Measurements from ENCODE around the gene RBX1. TPM values are rescaled to one million over a fixed set of nuclear protein-coding genes. Genes with fewer than 3 reads are reported as not detected.
"Not testable (repeated sequence)": the region's sequence is repeated elsewhere in the genome, so short reads cannot be mapped to it uniquely, and the experiment has no call there.

The RBX1 gene
- total RNA-seq, 1 donor from 2014 or later: 51.7 TPM

- DNase-seq (ENCODE audit: low spot score): no peak
Observed at GRCh38 chr22:40972587-40972986, 21.4 kb downstream of the RBX1 start.

GRCh38 chr22:40973144-40973543 lies 22.0 kb downstream of the RBX1 start:
- DNase-seq (ENCODE audit: low spot score): no peak

DNA sequence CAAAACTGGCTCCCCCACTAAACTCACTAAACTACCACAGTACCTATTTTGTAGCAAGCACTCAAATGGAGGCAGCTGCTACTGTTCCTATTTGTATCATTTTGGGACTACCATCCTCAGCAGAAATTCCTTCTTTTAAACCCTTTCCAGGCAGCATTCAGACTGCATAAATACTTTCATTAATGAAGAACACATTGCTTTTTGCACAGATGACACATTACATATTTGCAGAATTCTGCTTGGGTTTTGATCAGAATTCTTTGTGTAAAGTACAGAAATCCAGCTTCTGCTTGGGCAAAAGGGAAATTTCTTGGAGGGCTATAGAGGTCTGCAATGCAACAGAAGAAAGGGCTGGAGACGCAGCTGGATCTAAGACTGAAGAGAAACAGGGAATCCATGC lies 24.2 kb downstream of the RBX1 start:
- no peak for DNase-seq (ENCODE audit: low spot score)

- no peak for DNase-seq (ENCODE audit: low spot score)
Observed at GRCh38 chr22:40976866-40977700, 25.9 kb downstream of the RBX1 start.

DNA sequence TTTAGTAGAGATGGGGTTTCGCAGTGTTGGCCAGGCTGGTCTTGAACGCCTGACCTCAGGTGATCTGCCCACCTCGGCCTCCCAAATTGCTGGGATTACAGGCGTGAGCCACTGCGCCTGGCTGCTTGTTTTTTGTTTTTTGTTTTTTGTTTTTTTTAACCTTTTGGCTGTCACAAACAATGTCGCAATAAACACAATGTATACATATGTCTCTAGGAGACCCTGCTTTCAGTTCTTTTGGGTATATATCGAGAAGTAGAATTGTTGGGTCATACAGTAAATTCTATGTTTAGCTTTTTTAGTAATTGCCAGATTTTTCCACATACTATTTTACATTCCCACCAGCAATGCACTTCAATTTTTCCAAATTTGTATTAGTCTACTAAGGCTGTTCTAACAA lies 28.0 kb downstream of the RBX1 start:
- DNase-seq (ENCODE audit: low spot score): no peak

DNA sequence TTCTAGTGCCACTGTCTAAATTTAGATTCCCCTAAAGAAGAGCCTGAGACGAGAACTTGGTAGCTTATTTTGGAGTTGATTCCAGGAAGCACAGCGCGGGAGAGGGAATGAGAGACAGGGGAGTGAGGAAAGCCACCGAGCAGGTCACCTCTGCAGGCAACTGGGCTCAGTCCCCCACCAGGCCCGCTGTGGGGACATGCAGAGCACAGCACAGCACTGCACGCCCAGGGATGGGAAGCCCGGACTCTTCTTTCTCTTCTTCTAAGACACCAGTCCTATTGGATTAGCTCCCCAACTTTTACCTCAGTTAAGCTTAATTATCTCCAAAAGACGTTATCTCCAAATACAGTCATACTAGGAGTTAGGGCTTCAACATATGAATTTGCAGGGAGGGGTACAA lies 28.7 kb downstream of the RBX1 start:
- no peak for DNase-seq (ENCODE audit: low spot score)

- DNase-seq (ENCODE audit: low spot score): no peak
Observed at GRCh38 chr22:40982482-40983385, 31.6 kb downstream of the RBX1 start.

DNA sequence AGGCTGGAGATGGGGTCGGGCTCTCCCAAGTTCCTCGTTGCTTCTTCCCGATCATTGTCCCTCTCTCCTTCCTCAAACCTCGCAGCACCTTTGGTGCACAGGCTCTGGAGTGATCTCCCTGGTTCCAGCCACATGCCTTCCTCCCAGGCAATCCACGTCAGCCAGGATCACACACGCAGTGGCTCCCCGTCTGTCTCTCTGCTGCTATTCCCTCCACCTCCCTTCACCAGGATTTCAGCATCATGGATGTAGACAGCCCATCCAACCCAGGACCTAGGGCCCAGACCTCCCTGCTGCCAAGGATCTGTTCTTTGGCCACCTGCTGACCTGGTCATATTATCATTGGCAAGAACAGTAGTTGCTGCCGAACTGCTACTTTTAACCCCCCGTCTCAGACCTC lies 40.1 kb downstream of the RBX1 start:
- DNase-seq (ENCODE audit: low spot score): no peak

GRCh38 chr22:40995821-40996220 lies 44.6 kb downstream of the RBX1 start:
- DNase-seq (ENCODE audit: low spot score): no peak

- no peak for DNase-seq (ENCODE audit: low spot score)
Observed at GRCh38 chr22:40997520-40997919, 46.3 kb downstream of the RBX1 start.

DNA sequence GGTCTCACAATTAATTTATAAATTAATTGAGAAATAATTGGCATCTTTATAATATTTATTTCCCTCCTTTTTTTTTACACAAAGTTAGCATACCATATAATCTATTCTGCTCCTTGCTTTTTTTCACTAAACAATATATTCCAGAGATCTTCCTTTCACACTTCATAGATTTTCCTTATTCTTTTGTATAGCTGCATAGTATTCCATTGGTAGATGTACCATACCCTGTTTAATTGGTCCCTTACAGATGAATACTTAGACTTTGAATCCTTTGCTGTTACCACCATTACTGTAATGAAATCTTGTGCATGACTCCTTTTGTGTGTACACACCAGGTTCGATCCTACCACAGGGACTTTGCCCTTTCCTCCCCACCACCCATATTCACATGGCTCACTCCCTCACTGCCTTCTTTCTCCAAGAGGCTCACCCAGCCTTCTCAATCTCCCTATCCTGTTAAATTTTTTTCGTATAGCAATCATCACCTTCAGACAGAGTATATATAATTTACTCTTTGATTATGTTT lies 48.9 kb downstream of the RBX1 start:
- no peak for DNase-seq (ENCODE audit: low spot score)

DNA sequence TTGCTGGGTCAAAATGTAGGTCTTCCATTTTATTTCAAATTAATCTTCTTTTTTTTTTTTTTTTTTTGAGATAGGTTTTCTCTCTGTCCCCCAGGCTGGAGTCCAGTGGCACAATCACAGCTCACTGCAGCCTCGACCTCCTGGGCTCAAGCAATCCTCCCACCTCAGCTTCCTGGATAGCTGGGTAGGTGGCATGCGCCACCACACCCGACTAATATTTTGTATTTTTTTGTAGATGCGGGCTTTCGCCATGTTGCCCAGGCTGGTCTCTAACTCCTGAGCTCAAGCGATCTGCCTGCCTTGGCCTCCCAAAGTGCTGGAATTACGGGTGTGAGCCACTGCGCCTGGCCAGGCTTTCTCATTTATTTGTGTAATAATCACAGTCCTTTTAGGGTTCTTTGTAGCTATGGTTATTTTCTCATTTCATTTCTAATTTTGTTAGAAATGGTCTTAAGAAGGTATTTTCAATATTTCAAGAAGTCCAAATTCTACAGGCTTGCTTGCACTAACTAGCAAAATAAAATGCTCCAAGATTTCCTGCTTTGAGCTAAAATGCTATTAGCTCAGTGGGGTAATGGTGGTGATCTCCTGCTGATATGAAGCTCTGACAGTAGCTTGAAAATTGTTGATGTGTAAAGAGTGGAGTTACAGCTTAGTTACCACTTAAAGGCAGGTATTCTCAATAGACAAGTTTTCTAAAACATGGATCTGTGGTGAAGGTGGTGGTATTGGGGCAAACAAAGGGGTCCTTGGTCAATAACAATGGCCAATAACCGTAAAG lies 50.0 kb downstream of the RBX1 start:
- DNase-seq (ENCODE audit: low spot score): no peak

GRCh38 chr22:41001722-41002122 lies 50.5 kb downstream of the RBX1 start:
- DNase-seq (ENCODE audit: low spot score): no peak

DNA sequence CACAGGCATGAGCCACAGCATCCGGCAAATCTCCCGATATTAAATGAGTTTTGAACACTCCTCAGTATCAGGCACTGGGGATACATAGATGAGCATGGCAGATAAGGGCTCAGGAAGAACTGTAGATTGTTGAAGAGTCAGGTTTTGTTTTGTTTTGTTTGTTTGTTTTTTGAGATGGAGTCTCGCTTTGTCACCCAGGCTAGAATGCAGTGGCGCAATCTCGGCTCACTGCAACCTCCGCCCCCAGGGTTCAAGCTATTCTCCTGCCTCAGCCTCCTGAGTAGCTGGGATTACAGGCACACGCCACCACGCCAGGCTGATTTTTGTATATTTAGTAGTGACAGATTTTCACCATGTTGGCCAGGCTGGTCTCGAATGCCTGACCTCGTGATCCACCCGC lies 51.2 kb downstream of the RBX1 start:
- DNase-seq (ENCODE audit: low spot score): not testable (repeated sequence)

GRCh38 chr22:41003066-41003465 lies 51.9 kb downstream of the RBX1 start:
- peak; percentile 61 for DNase-seq (ENCODE audit: low spot score)

- no peak for DNase-seq (ENCODE audit: low spot score)
Observed at GRCh38 chr22:41003976-41004375, 52.8 kb downstream of the RBX1 start.

DNA sequence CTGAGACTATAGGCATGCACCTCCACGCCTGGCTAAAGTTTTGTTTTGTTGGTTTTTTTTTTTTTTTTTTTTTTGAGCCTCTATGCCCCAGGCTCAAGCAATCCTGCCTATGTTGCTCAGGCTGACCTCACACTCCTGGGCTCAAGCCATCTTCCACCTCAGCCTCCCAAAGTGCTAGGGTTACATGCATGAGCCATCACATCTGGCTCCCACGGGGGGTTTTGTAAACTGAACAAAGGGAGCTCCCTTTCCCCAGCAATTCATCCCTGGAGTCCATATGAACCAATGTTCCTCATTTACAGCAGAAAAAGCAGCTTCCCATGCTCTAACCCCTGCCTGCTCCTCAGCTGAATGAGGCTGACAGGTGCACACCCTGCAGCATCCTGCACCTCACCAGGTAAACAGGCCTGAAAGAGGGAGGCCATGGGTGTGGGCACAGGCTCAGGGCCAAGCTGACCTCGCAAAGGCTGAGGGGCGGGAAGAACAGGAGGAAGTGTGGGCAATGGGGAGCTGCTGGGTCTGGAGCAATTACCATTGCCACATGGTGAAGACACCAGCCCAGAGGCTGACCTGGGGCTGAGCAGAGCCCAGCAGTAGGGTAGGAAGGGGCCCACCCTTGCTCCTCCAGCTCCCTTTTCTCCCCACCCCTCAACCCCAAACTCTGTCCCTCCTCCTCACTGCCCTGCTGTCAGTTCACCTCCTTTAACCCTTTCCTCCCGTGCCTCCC lies 58.2 kb downstream of the RBX1 start:
- no peak for DNase-seq (ENCODE audit: low spot score)

DNA sequence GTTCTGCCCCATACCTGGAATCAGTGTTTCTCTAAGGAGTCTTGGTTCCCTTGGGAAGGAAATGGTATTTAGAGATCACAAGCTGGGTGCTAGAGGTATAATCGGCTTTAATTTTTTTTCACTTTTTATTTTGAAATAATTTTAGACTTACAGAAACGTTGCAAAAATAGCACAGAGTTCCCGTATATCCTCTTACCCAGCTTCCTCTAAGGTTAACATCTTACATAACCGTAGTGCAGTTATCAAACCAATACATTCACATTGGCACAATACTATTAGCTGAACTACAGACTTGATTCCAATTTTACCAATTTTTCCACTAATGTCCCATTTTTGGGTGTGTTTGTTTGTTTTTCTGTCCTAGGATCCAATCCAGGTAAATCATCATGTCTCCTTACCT lies 63.8 kb downstream of the RBX1 start:
- no peak for DNase-seq (ENCODE audit: low spot score)

- peak; percentile 48 for DNase-seq (ENCODE audit: low spot score)
Observed at GRCh38 chr22:41021061-41021612, 70.0 kb downstream of the RBX1 start.

DNA sequence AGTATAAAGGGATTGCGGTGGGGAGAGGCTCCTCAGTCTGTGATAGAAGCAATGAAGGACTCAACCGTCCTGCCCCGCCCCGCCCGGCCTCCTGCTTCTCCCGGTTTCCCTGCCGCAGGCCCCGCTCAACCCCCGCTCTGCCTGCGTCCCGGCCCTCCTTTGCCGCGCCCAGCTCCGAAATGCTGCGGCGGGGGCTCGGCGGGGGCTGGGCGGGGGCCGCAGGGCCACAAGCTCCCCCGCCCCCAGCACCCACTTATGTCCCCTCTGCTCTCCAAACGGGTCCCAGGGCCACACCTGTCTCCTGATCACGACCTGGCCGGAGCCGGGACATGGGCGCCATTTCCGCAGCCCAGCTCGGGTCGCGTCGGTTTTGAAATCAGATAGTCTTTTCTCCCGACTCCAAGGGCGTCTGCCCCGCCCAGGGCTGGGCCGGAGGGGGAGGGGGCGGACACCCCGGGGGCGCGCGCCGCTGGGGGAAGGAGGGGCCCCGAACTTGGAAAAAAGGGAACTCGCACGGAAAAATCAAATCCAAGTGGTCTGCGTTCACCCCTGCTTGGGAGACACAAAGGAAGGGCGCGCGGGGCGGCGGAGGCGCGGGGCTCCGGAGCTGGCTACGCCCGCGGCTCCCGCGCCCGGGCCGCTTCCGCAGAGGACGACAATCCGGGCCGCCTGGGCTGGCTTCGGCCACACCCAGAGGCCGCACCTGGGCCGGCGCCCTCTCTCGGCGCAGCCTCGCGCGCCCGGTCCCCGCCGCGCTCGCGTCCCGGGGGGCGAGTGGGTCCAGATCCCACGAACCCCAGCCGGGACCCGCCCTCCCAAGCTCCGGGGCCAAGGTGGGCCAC lies 70.7 kb downstream of the RBX1 start:
- peak; percentile 80 for DNase-seq (ENCODE audit: low spot score)
